SJCRH30 (cell line): Measurements from ENCODE around the gene MIEN1. TPM values are rescaled to one million over a fixed set of nuclear protein-coding genes. Genes with fewer than 3 reads are reported as not detected.
"Not testable (repeated sequence)": the region's sequence is repeated elsewhere in the genome, so short reads cannot be mapped to it uniquely, and the experiment has no call there.

ENCODE experiments used
- DNase-seq, 2 experiments: peaks; one replicate each; pipeline ENCODE4 v3.0.0-alpha.2; 2015 to 2020
- H3K27ac ChIP-seq: fragments of 250-450 bp; sonication (Bioruptor Pico); 2 replicates; pipeline ENCODE4 v1.5.1; 2020; ENCODE audit warnings: mild to moderate bottlenecking, moderate library complexity
- H3K27me3 ChIP-seq: fragments of 250-450 bp; sonication (Bioruptor Pico); 2 replicates; pipeline ENCODE4 v1.5.1; 2020; ENCODE audit warnings: mild to moderate bottlenecking, moderate library complexity
- H3K36me3 ChIP-seq: fragments of 250-450 bp; sonication (Bioruptor Pico); 2 replicates; pipeline ENCODE4 v1.5.1; 2020; ENCODE audit warnings: mild to moderate bottlenecking, moderate library complexity
- H3K4me1 ChIP-seq: fragments of 250-450 bp; sonication (Bioruptor Pico); 2 replicates; pipeline ENCODE4 v1.5.1; 2020; ENCODE audit warnings: mild to moderate bottlenecking, moderate library complexity
- H3K4me3 ChIP-seq: fragments of 250-450 bp; sonication (Bioruptor Pico); 2 replicates; pipeline ENCODE4 v1.5.1; 2020; ENCODE audit warnings: mild to moderate bottlenecking, moderate library complexity
- H3K9me3 ChIP-seq: fragments of 250-450 bp; sonication (Bioruptor Pico); replicated peaks from 2 replicates; pipeline ENCODE4 v1.5.1; 2020; ENCODE audit warnings: mild to moderate bottlenecking, moderate library complexity
- total RNA-seq: library from RNA; depleted of rRNA; stranded (reverse); fragments of >200 nt; shearing (Covaris generic); gene quantifications from 2 replicates; pipeline ENCODE4 v1.2.3, GENCODE V29; 2014

The MIEN1 gene
- total RNA-seq, 1 experiment from 2014 or later = 23.6 TPM

DNA sequence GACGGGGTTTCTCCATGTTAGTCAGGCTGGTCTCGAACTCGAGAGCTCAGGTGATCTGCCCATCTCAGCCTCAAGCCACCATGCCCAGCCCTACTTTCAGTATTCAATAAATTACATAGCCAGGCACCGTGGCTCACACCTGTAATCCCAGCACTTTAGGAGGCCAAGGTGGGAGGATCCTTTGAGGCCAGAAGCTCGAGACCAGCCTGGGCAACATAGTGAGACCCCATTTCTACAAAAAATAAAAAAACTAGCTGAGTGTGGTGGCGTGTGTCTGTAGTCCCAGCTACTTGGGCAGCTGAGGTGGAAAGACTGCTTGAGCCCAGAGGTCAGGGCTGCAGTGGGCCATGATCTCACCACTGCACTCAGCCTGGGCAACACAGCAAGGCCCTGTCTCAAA, 8.2 kb downstream of the MIEN1 start:
- Histone ChIP-seq H3K4me1 (no peaks in the 10 kb centered on the region), H3K27ac (no peak overlapping the region), H3K9me3 (no peaks in the 10 kb centered on the region), H3K36me3 (no peaks in the 10 kb centered on the region), H3K27me3 (no peaks in the 10 kb centered on the region), H3K4me3 (no peak overlapping the region)
- DNase-seq = no peak

DNA sequence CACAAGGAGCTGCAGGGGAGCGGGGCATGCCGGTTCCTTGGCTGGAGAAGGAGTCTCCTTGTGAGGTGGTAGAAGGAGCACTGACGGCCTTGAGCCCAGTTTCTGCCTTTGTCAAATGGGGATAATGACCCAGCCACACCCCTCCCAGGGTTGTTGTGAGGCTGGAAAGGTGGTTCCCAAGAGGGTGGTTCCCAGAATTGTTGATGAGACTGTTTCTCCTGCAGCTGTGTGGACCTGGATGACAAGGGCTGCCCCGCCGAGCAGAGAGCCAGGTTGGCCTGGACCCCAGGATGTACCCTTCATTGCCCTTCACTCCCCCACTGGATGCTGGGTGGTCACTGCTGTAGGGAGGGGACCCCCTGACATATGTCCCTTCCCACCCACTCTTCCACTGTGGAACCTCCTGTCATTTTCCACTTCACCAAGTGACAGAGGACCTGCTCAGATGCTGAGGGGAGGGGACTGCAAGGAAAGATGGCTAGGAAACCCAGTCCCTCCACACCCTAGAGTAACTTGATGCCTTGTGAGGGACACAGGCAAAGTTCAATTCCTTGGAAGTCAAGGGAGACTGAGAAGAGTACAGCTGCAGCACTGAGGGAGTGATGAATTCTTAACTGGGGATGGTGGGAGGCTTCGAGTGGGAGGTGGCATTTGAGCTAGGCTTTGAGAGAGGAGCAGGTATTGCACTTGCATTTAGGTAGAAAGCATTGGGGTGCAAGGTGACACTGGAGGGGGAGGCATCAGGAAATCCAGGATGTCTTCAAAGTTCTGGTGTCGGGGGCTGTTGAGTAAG, 10.6 kb downstream of the MIEN1 start:
- no peak overlapping the region for H3K4me3 ChIP-seq
- no peaks in the 10 kb centered on the region for H3K27me3 ChIP-seq
- H3K4me1 ChIP-seq = no peaks in the 10 kb centered on the region
- no peaks in the 10 kb centered on the region for H3K9me3 ChIP-seq
- H3K36me3 ChIP-seq = no peaks in the 10 kb centered on the region
- H3K27ac ChIP-seq = no peak overlapping the region
- no peak for DNase-seq

DNA sequence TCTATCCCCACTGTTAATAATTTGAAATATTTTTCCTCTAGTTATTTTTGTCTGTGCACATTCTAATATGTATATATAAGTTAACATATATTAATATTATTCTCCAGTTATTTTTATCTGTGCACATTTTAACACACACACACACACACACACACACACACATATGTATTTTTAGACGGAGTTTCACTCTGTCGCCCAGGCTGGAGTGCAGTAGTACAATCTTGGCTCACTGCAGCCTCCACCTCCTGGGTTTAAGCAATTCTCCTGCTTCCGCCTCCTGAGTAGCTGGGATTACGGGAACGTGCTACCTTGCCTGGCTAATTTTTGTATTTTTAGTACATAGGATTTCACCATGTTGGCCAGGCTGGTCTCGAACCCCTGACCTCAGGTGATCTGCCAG, 12.7 kb downstream of the MIEN1 start:
- H3K27me3 ChIP-seq = no peaks in the 10 kb centered on the region
- no peaks in the 10 kb centered on the region for H3K36me3 ChIP-seq
- no peak for DNase-seq
- no peaks in the 10 kb centered on the region for H3K4me1 ChIP-seq
- no peaks in the 10 kb centered on the region for H3K9me3 ChIP-seq
- no peak overlapping the region for H3K27ac ChIP-seq
- no peak overlapping the region for H3K4me3 ChIP-seq

DNA sequence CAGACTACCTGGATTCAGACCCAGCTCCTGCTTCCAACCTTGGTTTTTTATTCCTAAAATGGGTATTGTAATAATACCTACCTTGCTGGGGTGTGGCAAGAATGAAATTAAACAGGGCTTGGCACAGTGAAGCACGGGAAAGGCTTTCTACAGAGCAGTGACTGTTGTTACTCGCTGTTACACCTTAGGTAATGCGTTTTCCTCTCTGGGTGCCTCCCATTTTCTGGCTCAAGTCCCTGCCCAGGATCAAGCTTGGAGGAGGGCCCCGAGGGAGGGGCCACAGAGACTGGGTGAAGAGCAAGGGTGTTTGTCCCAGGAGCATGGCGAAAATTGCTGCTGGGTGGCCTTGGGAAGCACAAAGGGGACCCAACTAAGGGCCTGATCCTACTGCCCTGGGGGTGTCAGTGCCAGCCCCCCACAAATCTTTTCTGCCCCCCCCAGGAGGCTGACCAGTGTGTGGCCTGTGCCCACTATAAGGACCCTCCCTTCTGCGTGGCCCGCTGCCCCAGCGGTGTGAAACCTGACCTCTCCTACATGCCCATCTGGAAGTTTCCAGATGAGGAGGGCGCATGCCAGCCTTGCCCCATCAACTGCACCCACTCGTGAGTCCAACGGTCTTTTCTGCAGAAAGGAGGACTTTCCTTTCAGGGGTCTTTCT, 13.3 kb downstream of the MIEN1 start:
- no peaks in the 10 kb centered on the region for H3K36me3 ChIP-seq
- DNase-seq = no peak
- no peaks in the 10 kb centered on the region for H3K9me3 ChIP-seq
- no peaks in the 10 kb centered on the region for H3K4me1 ChIP-seq
- no peak overlapping the region for H3K27ac ChIP-seq
- H3K27me3 ChIP-seq = no peaks in the 10 kb centered on the region
- no peak overlapping the region for H3K4me3 ChIP-seq

DNA sequence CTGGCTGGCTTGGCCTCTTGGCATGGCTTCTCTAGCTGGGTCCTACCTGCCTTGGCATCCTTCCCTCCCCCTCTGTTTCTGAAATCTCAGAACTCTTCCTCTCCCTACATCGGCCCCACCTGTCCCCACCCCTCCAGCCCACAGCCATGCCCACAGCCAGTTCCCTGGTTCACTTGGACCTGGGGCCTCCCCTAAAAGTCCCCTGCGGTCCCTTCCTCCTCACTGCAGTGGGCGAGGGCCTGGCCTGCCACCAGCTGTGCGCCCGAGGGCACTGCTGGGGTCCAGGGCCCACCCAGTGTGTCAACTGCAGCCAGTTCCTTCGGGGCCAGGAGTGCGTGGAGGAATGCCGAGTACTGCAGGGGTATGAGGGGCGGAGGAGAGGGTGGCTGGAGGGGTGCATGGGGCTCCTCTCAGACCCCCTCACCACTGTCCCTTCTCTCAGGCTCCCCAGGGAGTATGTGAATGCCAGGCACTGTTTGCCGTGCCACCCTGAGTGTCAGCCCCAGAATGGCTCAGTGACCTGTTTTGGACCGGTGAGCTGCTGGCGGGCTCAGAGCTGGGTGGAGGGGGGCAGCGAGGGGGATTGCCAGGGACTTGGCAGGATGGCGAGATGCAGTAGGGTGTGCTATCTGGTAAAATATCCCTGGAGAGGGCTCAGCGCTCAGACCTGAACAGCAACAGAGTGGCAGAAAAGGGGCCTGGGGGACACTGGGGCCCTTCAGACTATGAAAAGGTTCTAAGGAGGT, 14.1 kb downstream of the MIEN1 start:
- no peak for DNase-seq
- no peak overlapping the region for H3K4me3 ChIP-seq
- H3K9me3 ChIP-seq = no peaks in the 10 kb centered on the region
- no peak overlapping the region for H3K27ac ChIP-seq
- no peaks in the 10 kb centered on the region for H3K36me3 ChIP-seq
- no peaks in the 10 kb centered on the region for H3K4me1 ChIP-seq
- H3K27me3 ChIP-seq = no peaks in the 10 kb centered on the region

DNA sequence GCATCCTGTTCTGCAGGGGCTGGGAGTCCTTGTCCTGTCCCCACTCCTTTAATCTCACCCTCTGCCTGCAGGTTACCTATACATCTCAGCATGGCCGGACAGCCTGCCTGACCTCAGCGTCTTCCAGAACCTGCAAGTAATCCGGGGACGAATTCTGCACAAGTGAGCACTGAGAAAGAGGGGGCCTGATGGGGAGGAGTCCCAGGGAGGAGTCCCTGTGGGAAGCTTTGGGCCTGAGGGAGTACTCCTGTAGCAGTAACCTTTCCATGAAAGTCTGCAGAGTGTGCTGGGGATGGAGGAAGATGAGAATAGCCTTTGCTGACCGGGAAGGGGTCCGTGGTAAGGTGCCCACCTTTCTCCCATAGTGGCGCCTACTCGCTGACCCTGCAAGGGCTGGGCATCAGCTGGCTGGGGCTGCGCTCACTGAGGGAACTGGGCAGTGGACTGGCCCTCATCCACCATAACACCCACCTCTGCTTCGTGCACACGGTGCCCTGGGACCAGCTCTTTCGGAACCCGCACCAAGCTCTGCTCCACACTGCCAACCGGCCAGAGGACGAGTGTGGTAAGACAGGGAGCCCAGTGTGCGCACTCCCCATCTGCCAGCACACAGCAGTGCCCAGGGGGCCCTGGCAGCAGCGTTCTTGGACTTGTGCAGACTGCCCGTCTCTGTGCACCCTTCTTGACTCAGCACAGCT, 14.8 kb downstream of the MIEN1 start:
- Histone ChIP-seq H3K36me3 (no peaks in the 10 kb centered on the region), H3K4me3 (no peak overlapping the region), H3K27me3 (no peaks in the 10 kb centered on the region), H3K9me3 (no peaks in the 10 kb centered on the region), H3K4me1 (no peaks in the 10 kb centered on the region), H3K27ac (no peak overlapping the region)
- DNase-seq = no peak

DNA sequence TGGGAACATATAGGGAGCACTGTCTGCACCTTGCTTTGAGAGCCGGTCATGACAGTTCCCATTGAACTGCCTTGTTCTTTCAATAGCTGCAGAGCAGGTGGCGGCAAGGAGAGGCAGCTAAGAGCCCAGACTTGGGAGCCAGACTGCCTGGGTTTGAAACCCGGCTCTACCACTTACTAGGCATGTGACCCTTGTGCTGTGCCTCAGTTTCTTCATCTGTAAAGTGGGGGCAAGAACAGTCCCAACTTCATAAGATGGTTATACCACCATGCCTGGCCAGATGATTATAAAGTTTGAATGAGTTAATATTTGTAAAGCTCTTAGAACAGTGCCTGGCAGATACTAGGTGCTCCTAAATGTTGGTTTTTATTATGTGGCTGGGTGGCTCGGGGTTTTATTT, 16.1 kb downstream of the MIEN1 start:
- no peaks in the 10 kb centered on the region for H3K36me3 ChIP-seq
- no peaks in the 10 kb centered on the region for H3K9me3 ChIP-seq
- no peak for DNase-seq
- H3K27me3 ChIP-seq = no peaks in the 10 kb centered on the region
- no peak overlapping the region for H3K27ac ChIP-seq
- H3K4me3 ChIP-seq = no peak overlapping the region
- no peaks in the 10 kb centered on the region for H3K4me1 ChIP-seq

DNA sequence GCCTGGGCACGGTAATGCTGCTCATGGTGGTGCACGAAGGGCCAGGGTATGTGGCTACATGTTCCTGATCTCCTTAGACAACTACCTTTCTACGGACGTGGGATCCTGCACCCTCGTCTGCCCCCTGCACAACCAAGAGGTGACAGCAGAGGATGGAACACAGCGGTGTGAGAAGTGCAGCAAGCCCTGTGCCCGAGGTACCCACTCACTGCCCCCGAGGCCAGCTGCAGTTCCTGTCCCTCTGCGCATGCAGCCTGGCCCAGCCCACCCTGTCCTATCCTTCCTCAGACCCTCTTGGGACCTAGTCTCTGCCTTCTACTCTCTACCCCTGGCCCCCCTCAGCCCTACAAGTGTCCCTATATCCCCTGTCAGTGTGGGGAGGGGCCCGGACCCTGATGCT, 18.5 kb downstream of the MIEN1 start:
- H3K9me3 ChIP-seq = no peaks in the 10 kb centered on the region
- H3K4me1 ChIP-seq = no peaks in the 10 kb centered on the region
- H3K36me3 ChIP-seq = no peaks in the 10 kb centered on the region
- H3K27me3 ChIP-seq = no peaks in the 10 kb centered on the region
- no peak overlapping the region for H3K27ac ChIP-seq
- no peak overlapping the region for H3K4me3 ChIP-seq
- no peak for DNase-seq

DNA sequence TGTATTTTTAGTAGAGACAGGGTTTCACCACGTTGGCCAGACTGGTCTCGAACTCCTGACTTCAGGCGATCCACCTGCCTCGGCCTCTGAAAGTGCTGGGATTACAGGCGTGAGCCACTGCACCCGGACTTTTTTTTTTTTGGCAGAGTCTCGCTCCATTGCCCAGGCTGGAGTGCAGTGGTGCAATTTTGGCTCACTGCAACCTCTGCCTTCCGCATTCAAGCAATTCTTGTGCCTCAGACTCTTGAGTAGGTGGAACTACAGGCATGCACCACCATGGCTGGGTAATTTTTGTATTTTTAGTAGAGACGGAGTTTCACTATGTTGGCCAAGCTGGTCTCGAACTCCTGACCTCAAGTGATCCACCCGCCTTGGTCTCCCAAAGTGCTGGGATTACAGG, 19.3 kb downstream of the MIEN1 start:
- not testable (repeated sequence) for H3K27me3 ChIP-seq, DNase-seq, H3K4me3 ChIP-seq, H3K9me3 ChIP-seq, H3K4me1 ChIP-seq, H3K36me3 ChIP-seq, H3K27ac ChIP-seq

DNA sequence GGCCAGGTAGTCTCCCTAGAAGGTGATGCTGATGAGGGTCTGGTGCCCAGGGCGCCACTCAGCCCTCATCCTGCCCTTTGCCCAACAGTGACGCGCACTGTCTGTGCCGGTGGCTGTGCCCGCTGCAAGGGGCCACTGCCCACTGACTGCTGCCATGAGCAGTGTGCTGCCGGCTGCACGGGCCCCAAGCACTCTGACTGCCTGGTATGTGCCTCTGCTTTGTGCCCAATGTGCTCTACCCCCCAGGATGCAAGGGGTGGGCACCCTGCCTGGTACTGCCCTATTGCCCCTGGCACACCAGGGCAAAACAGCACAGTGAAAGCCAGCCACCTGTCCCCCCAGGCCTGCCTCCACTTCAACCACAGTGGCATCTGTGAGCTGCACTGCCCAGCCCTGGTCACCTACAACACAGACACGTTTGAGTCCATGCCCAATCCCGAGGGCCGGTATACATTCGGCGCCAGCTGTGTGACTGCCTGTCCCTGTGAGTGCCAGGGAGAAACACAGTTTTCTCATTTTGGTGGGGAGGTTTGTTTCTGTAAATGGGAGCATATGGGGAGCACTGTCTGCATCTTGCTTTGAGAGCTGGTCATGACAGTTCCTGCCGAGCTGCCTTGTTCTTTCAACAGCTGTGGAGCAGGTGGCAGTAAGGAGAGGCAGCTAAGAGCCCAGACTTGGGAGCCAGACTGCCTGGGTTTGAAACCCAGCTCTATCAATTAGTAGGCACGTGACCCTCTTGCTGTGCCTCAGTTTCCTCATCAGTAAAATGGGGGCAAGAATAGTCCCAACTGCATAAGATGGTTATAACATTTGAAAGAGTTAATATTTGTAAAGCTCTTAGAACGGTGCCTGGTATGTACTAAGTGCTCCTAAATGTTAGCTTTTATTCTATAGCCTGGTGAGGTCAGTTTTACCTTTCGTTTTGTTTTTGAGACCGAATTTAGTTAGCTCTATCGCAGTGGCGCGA, 20.1 kb downstream of the MIEN1 start:
- DNase-seq = no peak
- Histone ChIP-seq H3K27me3 (no peaks in the 10 kb centered on the region), H3K4me1 (no peaks in the 10 kb centered on the region), H3K36me3 (no peaks in the 10 kb centered on the region), H3K9me3 (no peaks in the 10 kb centered on the region), H3K27ac (no peak overlapping the region), H3K4me3 (no peak overlapping the region)

DNA sequence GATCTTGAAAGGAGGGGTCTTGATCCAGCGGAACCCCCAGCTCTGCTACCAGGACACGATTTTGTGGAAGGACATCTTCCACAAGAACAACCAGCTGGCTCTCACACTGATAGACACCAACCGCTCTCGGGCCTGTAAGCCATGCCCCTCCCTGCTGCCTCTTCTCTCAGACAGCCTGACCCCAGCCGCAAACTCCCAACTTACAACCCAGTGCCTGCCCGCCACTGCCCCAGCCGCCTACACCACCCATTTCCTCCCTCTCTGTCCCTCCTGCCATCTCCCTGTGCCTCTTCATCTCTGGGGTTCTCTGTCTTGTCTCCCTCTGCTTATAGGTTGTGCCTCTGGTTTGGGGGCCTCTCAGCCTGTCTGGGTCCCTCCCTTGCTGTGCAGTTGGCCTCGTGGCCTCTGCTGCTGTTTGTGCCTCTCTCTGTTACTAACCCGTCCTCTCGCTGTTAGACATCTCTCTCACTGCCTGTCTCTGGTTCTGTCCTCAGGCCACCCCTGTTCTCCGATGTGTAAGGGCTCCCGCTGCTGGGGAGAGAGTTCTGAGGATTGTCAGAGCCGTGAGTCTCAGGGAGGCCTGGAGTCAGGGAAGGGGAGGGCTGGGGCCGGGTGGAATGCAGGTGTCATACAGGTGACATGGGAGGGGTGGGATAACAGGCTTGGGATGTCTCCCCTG, 20.9 kb downstream of the MIEN1 start:
- no peaks in the 10 kb centered on the region for H3K36me3 ChIP-seq

DNA sequence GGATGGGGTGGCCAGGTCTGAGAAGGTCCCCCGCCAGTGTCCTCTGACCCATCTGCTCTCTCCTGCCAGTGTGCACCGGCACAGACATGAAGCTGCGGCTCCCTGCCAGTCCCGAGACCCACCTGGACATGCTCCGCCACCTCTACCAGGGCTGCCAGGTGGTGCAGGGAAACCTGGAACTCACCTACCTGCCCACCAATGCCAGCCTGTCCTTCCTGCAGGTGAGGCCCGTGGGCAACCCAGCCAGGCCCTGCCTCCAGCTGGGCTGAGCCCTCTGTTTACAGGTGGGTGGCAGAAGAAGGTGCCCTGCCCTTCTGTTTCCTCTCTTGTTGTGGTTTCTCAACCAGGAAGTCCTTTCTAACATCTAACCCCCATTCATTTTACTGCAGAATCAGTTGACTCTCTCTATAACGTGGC, 23.4 kb downstream of the MIEN1 start:
- Histone ChIP-seq H3K4me3 (no peak overlapping the region), H3K36me3 (no peaks in the 10 kb centered on the region), H3K9me3 (no peaks in the 10 kb centered on the region), H3K27me3 (no peaks in the 10 kb centered on the region), H3K27ac (no peak overlapping the region), H3K4me1 (peaks cover 4% of the 10 kb centered on the region; the same call in 1 of the 2 replicates)
- DNase-seq = no peak

More for the DNA sequence above, 20.9 kb downstream of the MIEN1 start:
- Histone ChIP-seq H3K4me1 (no peaks in the 10 kb centered on the region), H3K4me3 (no peak overlapping the region), H3K27ac (no peak overlapping the region), H3K27me3 (no peaks in the 10 kb centered on the region), H3K9me3 (no peaks in the 10 kb centered on the region)
- DNase-seq = no peak

DNA sequence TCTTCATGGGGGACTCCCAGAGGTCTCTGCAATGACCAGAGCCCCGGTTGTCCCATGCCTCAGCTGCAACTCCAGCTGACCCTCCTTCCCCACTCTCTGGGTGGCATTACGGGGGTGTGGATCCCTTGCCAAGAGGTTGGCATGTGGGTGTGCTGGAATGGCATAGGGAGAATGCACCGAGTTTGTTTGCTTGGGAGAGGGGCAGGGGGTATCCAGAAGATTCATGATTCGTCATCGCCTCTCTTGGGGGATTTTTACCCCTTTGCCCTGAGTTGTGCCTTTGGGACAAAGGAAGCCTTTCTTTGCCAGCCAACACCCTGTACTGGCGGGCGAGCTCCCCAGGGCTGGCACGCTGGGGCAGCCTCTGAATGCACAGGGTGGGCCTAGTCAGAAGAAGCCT, 23.9 kb downstream of the MIEN1 start:
- no peak for DNase-seq
- H3K9me3 ChIP-seq = no peaks in the 10 kb centered on the region
- H3K27me3 ChIP-seq = no peaks in the 10 kb centered on the region
- H3K4me3 ChIP-seq = no peak overlapping the region
- H3K4me1 ChIP-seq = peaks cover 4% of the 10 kb centered on the region; the same call in 1 of the 2 replicates
- no peak overlapping the region for H3K27ac ChIP-seq
- no peaks in the 10 kb centered on the region for H3K36me3 ChIP-seq
